Loucy (cell line): Measurements from ENCODE around the gene NR1H2.

Source experiments
- H2AFZ ChIP-seq: fragments of 200-600 bp; sonication (generic); 2 replicates; pipeline ENCODE4 v1.6.0; 2016; ENCODE audit warnings: antibody characterized with exemption, mild to moderate bottlenecking, low read length, moderate library complexity
- H3F3A ChIP-seq: fragments of 200-600 bp; 2 replicates; pipeline ENCODE4 v1.6.0; 2016; ENCODE audit warnings: antibody characterized with exemption, low read depth, mild to moderate bottlenecking
- H3K27me3 ChIP-seq: fragments of 200-600 bp; sonication (generic); 2 replicates; pipeline ENCODE4 v1.6.1; 2014; ENCODE audit warnings: low read length, mild to moderate bottlenecking; ENCODE audit not compliant: insufficient read depth, poor library complexity, severe bottlenecking
- H3K36me3 ChIP-seq: fragments of 200-600 bp; sonication (generic); 2 replicates; pipeline ENCODE4 v1.6.1; 2016; ENCODE audit warnings: low read length; ENCODE audit not compliant: insufficient read depth
- H3K4me1 ChIP-seq: fragments of 200-600 bp; sonication (generic); 2 replicates; pipeline ENCODE4 v1.5.1; 2014; ENCODE audit warnings: low read length, mild to moderate bottlenecking; ENCODE audit not compliant: insufficient read depth, poor library complexity, severe bottlenecking
- H3K4me2 ChIP-seq: fragments of 200-600 bp; sonication (generic); 2 replicates; pipeline ENCODE4 v1.6.0; 2014; ENCODE audit warnings: antibody characterized with exemption, low read length, low read depth, mild to moderate bottlenecking; ENCODE audit not compliant: poor library complexity, severe bottlenecking
- H3K4me3 ChIP-seq: fragments of 200-600 bp; sonication (generic); 2 replicates; pipeline ENCODE4 v1.5.1; 2014; ENCODE audit warnings: low read length, mild to moderate bottlenecking, mixed read lengths; ENCODE audit not compliant: poor library complexity, severe bottlenecking
- H3K79me2 ChIP-seq: fragments of 200-600 bp; sonication (generic); 2 replicates; pipeline ENCODE4 v1.6.1; 2014; ENCODE audit warnings: low read length; ENCODE audit not compliant: insufficient read depth
- H3K9ac ChIP-seq: fragments of 200-600 bp; sonication (generic); 2 replicates; pipeline ENCODE4 v1.6.0; 2014; ENCODE audit warnings: mild to moderate bottlenecking, low read depth, low read length, moderate library complexity; ENCODE audit not compliant: poor library complexity, severe bottlenecking
- H3K9me2 ChIP-seq: fragments of 200-600 bp; sonication (generic); replicated peaks from 2 replicates; pipeline ENCODE4 v1.6.1; 2016; ENCODE audit warnings: low read depth, low read length, mixed read lengths
- H3K9me3 ChIP-seq: fragments of 200-600 bp; sonication (generic); 2 replicates; pipeline ENCODE4 v1.6.1; 2014; ENCODE audit warnings: mild to moderate bottlenecking, antibody characterized with exemption, low read length, low read depth; ENCODE audit not compliant: insufficient read depth
- H4K20me1 ChIP-seq: fragments of 200-600 bp; sonication (generic); 2 replicates; pipeline ENCODE4 v1.6.0; 2014; ENCODE audit warnings: antibody characterized with exemption, low read length, mild to moderate bottlenecking; ENCODE audit not compliant: insufficient read depth, poor library complexity, severe bottlenecking
- EZH2phosphoT487 ChIP-seq: fragments of 200-600 bp; IDR thresholded peaks from 2 replicates; pipeline ENCODE4 v1.6.1; 2018; ENCODE audit warnings: antibody characterized with exemption, mild to moderate bottlenecking, moderate library complexity, borderline replicate concordance
- TF ChIP-seq, protein P1 (sequence below): fragments of 200-600 bp; sonication (generic); conservative IDR thresholded peaks from 2 replicates; pipeline ENCODE4 v1.5.1; 2014; ENCODE audit warnings: mild to moderate bottlenecking, antibody characterized with exemption, low read length

NR1H2 gene

DNA sequence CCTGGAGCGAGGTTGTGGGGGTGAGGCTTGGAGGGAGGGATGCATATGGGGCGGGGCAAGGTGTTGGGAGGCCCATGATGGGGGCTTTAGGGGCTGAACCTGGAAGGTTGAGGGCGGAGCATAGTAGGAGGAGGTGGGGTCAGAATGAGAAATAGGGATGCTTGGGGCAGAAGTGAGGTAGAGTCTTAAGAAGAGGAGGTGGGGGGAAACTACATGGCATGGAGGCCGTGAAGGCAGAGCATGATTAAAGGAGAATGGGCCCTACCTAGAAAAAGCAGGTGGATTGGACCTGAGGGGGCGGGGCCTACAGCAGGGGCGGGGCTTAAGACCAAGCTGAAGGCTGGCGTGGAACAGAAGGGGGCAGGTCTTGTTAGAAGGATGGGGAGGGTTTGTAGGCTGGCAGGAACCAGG, 799 bp downstream of the NR1H2 start:
- no peaks in the 10 kb centered on the region for H3K27me3 ChIP-seq
- TF ChIP-seq, protein P1, sequence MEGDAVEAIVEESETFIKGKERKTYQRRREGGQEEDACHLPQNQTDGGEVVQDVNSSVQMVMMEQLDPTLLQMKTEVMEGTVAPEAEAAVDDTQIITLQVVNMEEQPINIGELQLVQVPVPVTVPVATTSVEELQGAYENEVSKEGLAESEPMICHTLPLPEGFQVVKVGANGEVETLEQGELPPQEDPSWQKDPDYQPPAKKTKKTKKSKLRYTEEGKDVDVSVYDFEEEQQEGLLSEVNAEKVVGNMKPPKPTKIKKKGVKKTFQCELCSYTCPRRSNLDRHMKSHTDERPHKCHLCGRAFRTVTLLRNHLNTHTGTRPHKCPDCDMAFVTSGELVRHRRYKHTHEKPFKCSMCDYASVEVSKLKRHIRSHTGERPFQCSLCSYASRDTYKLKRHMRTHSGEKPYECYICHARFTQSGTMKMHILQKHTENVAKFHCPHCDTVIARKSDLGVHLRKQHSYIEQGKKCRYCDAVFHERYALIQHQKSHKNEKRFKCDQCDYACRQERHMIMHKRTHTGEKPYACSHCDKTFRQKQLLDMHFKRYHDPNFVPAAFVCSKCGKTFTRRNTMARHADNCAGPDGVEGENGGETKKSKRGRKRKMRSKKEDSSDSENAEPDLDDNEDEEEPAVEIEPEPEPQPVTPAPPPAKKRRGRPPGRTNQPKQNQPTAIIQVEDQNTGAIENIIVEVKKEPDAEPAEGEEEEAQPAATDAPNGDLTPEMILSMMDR, result no peak
- TF ChIP-seq EZH2phosphoT487, result no peak
- peak overlapping the region; percentile 51 for H3K4me2 ChIP-seq
- H3K9me2 ChIP-seq, result no peaks in the 10 kb centered on the region
- H3K4me1 ChIP-seq, result peaks cover 10% of the 10 kb centered on the region
- H4K20me1 ChIP-seq, result peaks cover 18% of the 10 kb centered on the region
- no peak overlapping the region for H3K9ac ChIP-seq
- no peak overlapping the region for H2AFZ ChIP-seq
- no peaks in the 10 kb centered on the region for H3F3A ChIP-seq
- H3K79me2 ChIP-seq, result peaks cover 13% of the 10 kb centered on the region; the same call in 1 of the 2 replicates
- H3K4me3 ChIP-seq, result peak overlapping the region; percentile 95
- H3K9me3 ChIP-seq, result no peaks in the 10 kb centered on the region
- H3K36me3 ChIP-seq, result peaks cover 28% of the 10 kb centered on the region; the same call in 1 of the 2 replicates

DNA sequence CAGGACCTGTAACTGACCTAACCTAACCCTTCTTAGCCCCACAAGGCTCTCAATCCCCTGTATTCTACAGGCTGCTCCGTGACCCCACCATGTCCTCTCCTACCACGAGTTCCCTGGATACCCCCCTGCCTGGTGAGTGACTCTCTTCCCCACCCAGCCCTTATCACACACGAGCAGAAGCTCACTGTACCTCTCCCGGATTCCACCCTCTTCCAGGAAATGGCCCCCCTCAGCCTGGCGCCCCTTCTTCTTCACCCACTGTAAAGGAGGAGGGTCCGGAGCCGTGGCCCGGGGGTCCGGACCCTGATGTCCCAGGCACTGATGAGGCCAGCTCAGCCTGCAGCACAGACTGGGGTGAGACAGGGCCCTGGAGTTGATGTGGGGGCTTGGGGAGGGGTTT, 1.3 kb downstream of the NR1H2 start:
- H3K9me3 ChIP-seq, result no peaks in the 10 kb centered on the region
- H3K9ac ChIP-seq, result no peak overlapping the region
- peak overlapping the region; percentile 51 for H3K4me2 ChIP-seq
- H2AFZ ChIP-seq, result no peak overlapping the region
- H3K4me3 ChIP-seq, result peak overlapping the region; percentile 95
- peaks cover 18% of the 10 kb centered on the region for H4K20me1 ChIP-seq
- no peaks in the 10 kb centered on the region for H3F3A ChIP-seq
- peaks cover 10% of the 10 kb centered on the region for H3K4me1 ChIP-seq
- H3K27me3 ChIP-seq, result no peaks in the 10 kb centered on the region
- H3K36me3 ChIP-seq, result peaks cover 28% of the 10 kb centered on the region; the same call in 1 of the 2 replicates
- no peak for TF ChIP-seq EZH2phosphoT487
- TF ChIP-seq, protein P1, result no peak
- no peaks in the 10 kb centered on the region for H3K9me2 ChIP-seq
- H3K79me2 ChIP-seq, result peaks cover 13% of the 10 kb centered on the region; the same call in 1 of the 2 replicates

DNA sequence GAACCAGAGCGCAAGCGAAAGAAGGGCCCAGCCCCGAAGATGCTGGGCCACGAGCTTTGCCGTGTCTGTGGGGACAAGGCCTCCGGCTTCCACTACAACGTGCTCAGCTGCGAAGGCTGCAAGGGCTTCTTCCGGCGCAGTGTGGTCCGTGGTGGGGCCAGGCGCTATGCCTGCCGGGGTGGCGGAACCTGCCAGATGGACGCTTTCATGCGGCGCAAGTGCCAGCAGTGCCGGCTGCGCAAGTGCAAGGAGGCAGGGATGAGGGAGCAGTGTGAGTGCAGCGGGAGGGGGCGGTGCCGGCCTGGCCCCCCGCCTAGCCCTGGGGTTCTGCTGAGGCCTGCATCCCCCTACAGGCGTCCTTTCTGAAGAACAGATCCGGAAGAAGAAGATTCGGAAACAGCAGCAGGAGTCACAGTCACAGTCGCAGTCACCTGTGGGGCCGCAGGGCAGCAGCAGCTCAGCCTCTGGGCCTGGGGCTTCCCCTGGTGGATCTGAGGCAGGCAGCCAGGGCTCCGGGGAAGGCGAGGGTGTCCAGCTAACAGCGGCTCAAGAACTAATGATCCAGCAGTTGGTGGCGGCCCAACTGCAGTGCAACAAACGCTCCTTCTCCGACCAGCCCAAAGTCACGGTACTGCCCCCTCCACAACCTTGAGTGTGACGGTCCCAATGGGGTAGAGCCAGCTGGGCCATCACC, 2.1 kb downstream of the NR1H2 start:
- H3K27me3 ChIP-seq, result no peaks in the 10 kb centered on the region
- TF ChIP-seq EZH2phosphoT487, result no peak
- TF ChIP-seq, protein P1, result no peak
- no peaks in the 10 kb centered on the region for H3K9me2 ChIP-seq
- peaks cover 10% of the 10 kb centered on the region for H3K4me1 ChIP-seq
- no peak overlapping the region for H3K4me3 ChIP-seq
- H2AFZ ChIP-seq, result no peak overlapping the region
- no peaks in the 10 kb centered on the region for H3K9me3 ChIP-seq
- no peak overlapping the region for H3K4me2 ChIP-seq
- H4K20me1 ChIP-seq, result peaks cover 18% of the 10 kb centered on the region
- no peak overlapping the region for H3K9ac ChIP-seq
- H3K79me2 ChIP-seq, result peaks cover 13% of the 10 kb centered on the region; the same call in 1 of the 2 replicates
- peaks cover 28% of the 10 kb centered on the region; the same call in 1 of the 2 replicates for H3K36me3 ChIP-seq
- H3F3A ChIP-seq, result peaks cover 6% of the 10 kb centered on the region; the same call in 1 of the 2 replicates
